ENCODE results near the gene MARCHF11.

- TF ChIP-seq CTCF (IDR thresholded peaks at IDR 0.05) (no peak), POLR2AphosphoS5 (IDR thresholded peaks at IDR 0.05) (no peak)
Observed at GRCh38 chr5:16057277-16057676, 122.3 kb downstream of the MARCHF11 start.

All from upper lobe of left lung (tissue), 4 donors.